ENCODE results near the gene ZNF609.

DNA sequence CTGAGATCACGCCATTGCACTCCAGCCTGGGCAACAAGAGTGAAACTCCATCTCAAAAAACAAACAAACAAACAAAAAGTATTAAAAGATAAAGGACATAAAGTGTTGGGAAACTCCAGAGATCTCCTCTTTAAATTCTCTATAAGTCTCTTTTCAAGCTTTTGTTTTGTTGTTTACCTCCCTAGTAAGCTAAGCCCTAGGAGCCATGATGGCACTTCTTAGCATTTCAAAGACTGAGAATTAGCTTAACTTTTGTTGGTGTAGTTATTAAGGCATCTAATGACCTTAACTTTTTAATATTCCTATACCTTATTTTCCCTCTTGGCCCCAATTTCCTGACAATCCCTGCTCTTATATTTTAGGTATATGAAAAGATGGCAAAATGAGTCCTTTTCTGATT lies 157.3 kb downstream of the ZNF609 start:
- TF ChIP-seq, protein P1, sequence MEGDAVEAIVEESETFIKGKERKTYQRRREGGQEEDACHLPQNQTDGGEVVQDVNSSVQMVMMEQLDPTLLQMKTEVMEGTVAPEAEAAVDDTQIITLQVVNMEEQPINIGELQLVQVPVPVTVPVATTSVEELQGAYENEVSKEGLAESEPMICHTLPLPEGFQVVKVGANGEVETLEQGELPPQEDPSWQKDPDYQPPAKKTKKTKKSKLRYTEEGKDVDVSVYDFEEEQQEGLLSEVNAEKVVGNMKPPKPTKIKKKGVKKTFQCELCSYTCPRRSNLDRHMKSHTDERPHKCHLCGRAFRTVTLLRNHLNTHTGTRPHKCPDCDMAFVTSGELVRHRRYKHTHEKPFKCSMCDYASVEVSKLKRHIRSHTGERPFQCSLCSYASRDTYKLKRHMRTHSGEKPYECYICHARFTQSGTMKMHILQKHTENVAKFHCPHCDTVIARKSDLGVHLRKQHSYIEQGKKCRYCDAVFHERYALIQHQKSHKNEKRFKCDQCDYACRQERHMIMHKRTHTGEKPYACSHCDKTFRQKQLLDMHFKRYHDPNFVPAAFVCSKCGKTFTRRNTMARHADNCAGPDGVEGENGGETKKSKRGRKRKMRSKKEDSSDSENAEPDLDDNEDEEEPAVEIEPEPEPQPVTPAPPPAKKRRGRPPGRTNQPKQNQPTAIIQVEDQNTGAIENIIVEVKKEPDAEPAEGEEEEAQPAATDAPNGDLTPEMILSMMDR (IDR thresholded peaks at IDR 0.05) = no peak
- no peak for TF ChIP-seq POLR2A (IDR thresholded peaks at IDR 0.05)

All from lower leg skin (tissue), 3 donors.